DND-41 (cell line): ENCODE results near the gene WNT5B.
A peak's percentile ranks its signal among the peaks of the same experiment; 100 is the strongest.

ENCODE experiments used
- ATAC-seq: fragments of 200-7000 bp; cut with Tn5 transposase; 3 replicates; pipeline ENCODE4 v1.9.1; 2021; ENCODE audit warnings: low read depth; ENCODE audit not compliant: insufficient read depth
- DNase-seq: peaks from one replicate; pipeline ENCODE4 v3.0.0-alpha.2; 2020
- H2AFZ ChIP-seq: 2 replicates; pipeline ENCODE4 v1.6.0; 2012; ENCODE audit warnings: low read depth, low read length
- H3K27ac ChIP-seq: 2 replicates; pipeline ENCODE4 v1.5.1; 2012; ENCODE audit warnings: low read length, inconsistent platforms
- H3K27me3 ChIP-seq: fragments of 200-600 bp; sonication (generic); 2 replicates; pipeline ENCODE4 v1.6.0; 2012; ENCODE audit warnings: low read length, mild to moderate bottlenecking, inconsistent platforms; ENCODE audit not compliant: insufficient read depth, poor library complexity
- H3K36me3 ChIP-seq: 2 replicates; pipeline ENCODE4 v1.5.1; 2012; ENCODE audit warnings: low read length, inconsistent platforms; ENCODE audit not compliant: insufficient read depth
- H3K4me1 ChIP-seq: 2 replicates; pipeline ENCODE4 v1.5.1; 2012; ENCODE audit warnings: mild to moderate bottlenecking, low read length; ENCODE audit not compliant: insufficient read depth
- H3K4me2 ChIP-seq: 2 replicates; pipeline ENCODE4 v1.6.0; 2012; ENCODE audit warnings: mild to moderate bottlenecking, moderate library complexity, low read length, inconsistent platforms; ENCODE audit not compliant: insufficient read depth
- H3K4me3 ChIP-seq, 2 experiments: fragments of 200-600 bp in 1 of 2; shearing (Covaris generic) in 1 of 2; 2 replicates each; pipeline ENCODE4 v1.5.1; 2012 to 2016; ENCODE audit warnings: inconsistent platforms in 2 of 2, low read length in 2 of 2, mild to moderate bottlenecking in 2 of 2, low read depth in 1 of 2, moderate library complexity in 1 of 2
- H3K79me2 ChIP-seq: 2 replicates; pipeline ENCODE4 v1.6.0; 2012; ENCODE audit warnings: low read length, inconsistent platforms; ENCODE audit not compliant: insufficient read depth
- H3K9ac ChIP-seq: 2 replicates; pipeline ENCODE4 v1.6.0; 2012; ENCODE audit warnings: low read depth, mild to moderate bottlenecking, inconsistent platforms, low read length, moderate library complexity
- H3K9me3 ChIP-seq: 2 replicates; pipeline ENCODE4 v1.5.1; 2012; ENCODE audit warnings: low read length, moderate library complexity, mild to moderate bottlenecking, inconsistent platforms; ENCODE audit not compliant: insufficient read depth, severe bottlenecking
- H4K20me1 ChIP-seq: 2 replicates; pipeline ENCODE4 v1.6.0; 2012; ENCODE audit warnings: low read length; ENCODE audit not compliant: insufficient read depth
- EZH2 ChIP-seq: IDR thresholded peaks from 3 replicates; pipeline ENCODE4 v1.6.1; 2012; ENCODE audit warnings: borderline replicate concordance, low read depth, mild to moderate bottlenecking, moderate library complexity, low read length, inconsistent platforms; ENCODE audit not compliant: severe bottlenecking
- TF ChIP-seq, protein P1 (sequence below): IDR thresholded peaks from 2 replicates; pipeline ENCODE4 v1.5.1; 2012; ENCODE audit warnings: borderline replicate concordance, low read length, moderate library complexity, mild to moderate bottlenecking; ENCODE audit not compliant: poor library complexity, severe bottlenecking; ENCODE audit errors: extremely low read depth

Gene WNT5B

GRCh38 chr12:1606021-1606622 is 22.9 kb upstream of the WNT5B start:
- no peak for ATAC-seq
- H3K9ac ChIP-seq: no peak overlapping the region

DNA sequence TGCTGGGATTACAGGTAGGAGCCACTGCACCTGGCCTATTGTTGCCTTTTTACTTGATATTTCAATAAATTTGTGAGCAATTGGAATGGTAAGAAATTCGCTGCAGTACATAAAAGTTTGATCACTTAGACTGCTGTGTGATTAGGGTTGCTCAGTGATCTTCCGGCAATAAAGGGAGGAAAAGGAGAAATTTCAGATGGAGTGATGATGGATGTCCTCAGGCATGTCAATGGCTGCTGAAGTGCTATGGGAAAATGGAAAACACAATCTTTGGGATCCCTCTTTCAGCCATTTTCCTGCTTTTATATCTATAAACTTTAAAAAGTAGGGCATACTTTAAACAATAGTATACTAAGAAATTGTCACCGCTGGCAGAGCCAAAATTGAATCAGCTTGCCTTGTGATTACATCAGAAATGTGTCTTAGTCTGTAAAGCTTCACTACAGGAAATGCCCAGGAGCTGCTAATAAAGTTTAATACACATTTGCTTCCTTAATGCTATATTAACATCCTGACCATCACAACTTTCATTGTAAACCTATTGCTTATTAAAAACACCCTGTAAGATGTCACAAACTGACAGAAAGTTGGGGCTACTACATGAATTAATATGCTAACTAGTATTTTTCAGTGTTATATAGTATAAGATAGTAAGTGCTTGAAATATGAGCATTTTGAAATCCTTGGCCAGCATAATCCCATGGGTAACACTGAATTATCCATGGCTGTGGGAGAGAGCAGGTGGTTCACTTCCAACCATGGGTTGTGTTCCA is 20.9 kb upstream of the WNT5B start:
- Histone ChIP-seq H3K4me3 (no peak overlapping the region), H3K27ac (no peak overlapping the region; the same call in 1 of the 2 replicates), H4K20me1 (no peaks in the 10 kb centered on the region), H3K79me2 (no peaks in the 10 kb centered on the region), H3K9me3 (no peaks in the 10 kb centered on the region), H3K4me2 (no peak overlapping the region), H3K4me1 (peaks cover 12% of the 10 kb centered on the region), H3K27me3 (no peaks in the 10 kb centered on the region), H2AFZ (peak overlapping the region; percentile 15; the same call in 1 of the 2 replicates), H3K9ac (no peak overlapping the region), H3K36me3 (no peaks in the 10 kb centered on the region)
- no peak for TF ChIP-seq EZH2
- TF ChIP-seq, protein P1, sequence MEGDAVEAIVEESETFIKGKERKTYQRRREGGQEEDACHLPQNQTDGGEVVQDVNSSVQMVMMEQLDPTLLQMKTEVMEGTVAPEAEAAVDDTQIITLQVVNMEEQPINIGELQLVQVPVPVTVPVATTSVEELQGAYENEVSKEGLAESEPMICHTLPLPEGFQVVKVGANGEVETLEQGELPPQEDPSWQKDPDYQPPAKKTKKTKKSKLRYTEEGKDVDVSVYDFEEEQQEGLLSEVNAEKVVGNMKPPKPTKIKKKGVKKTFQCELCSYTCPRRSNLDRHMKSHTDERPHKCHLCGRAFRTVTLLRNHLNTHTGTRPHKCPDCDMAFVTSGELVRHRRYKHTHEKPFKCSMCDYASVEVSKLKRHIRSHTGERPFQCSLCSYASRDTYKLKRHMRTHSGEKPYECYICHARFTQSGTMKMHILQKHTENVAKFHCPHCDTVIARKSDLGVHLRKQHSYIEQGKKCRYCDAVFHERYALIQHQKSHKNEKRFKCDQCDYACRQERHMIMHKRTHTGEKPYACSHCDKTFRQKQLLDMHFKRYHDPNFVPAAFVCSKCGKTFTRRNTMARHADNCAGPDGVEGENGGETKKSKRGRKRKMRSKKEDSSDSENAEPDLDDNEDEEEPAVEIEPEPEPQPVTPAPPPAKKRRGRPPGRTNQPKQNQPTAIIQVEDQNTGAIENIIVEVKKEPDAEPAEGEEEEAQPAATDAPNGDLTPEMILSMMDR: no peak
- DNase-seq (no peak), ATAC-seq (peak; percentile 46; the same call in 1 of the 3 replicates)

More at GRCh38 chr12:1606021-1606622, 22.9 kb upstream of the WNT5B start:
- H3K27ac ChIP-seq: no peak overlapping the region
- H3K27me3 ChIP-seq: no peaks in the 10 kb centered on the region
- peaks cover 26% of the 10 kb centered on the region for H3K4me1 ChIP-seq
- no peaks in the 10 kb centered on the region for H3K79me2 ChIP-seq
- TF ChIP-seq, protein P1: no peak
- TF ChIP-seq EZH2: no peak
- H3K36me3 ChIP-seq: no peaks in the 10 kb centered on the region
- H2AFZ ChIP-seq: no peak overlapping the region; the same call in 1 of the 2 replicates
- no peaks in the 10 kb centered on the region for H3K9me3 ChIP-seq
- no peaks in the 10 kb centered on the region for H4K20me1 ChIP-seq
- DNase-seq: no peak
- H3K4me2 ChIP-seq: no peak overlapping the region
- H3K4me3 ChIP-seq: no peak overlapping the region

GRCh38 chr12:1608713-1609119 is 20.3 kb upstream of the WNT5B start:
- H2AFZ ChIP-seq: no peak overlapping the region
- no peaks in the 10 kb centered on the region for H3K9me3 ChIP-seq
- H3K27ac ChIP-seq: no peak overlapping the region
- H3K4me3 ChIP-seq: no peak overlapping the region
- H3K79me2 ChIP-seq: no peaks in the 10 kb centered on the region
- H4K20me1 ChIP-seq: no peaks in the 10 kb centered on the region
- H3K9ac ChIP-seq: no peak overlapping the region
- ATAC-seq (no peak), DNase-seq (no peak)
- H3K4me1 ChIP-seq: peaks cover 12% of the 10 kb centered on the region
- H3K4me2 ChIP-seq: no peak overlapping the region
- TF ChIP-seq EZH2: no peak
- TF ChIP-seq, protein P1: no peak
- H3K27me3 ChIP-seq: no peaks in the 10 kb centered on the region
- H3K36me3 ChIP-seq: no peaks in the 10 kb centered on the region
